IMR-90 (cell line): ENCODE results near the gene UNKL. TPM values are rescaled to one million over a fixed set of nuclear protein-coding genes. Genes with fewer than 3 reads are reported as not detected.

Source experiments
- ATAC-seq: fragments of 200-7000 bp; cut with Tn5 transposase; 2 replicates; pipeline ENCODE4 v1.9.1; 2020; ENCODE audit warnings: low read depth, mild to moderate bottlenecking, moderate library complexity
- BruUV-seq: library from RNA; stranded (reverse); fragments of 400-500 nt; replicated peaks from 2 replicates; lab custom pipeline; 2021; lab: Mats Ljungman, UMichigan
- CTCF ChIA-PET: fragments of 300-600 bp; formaldehyde crosslinking; extraction: SDS; loops from one replicate; lab custom pipeline; 2021; ENCODE audit warnings: antibody characterized with exemption; lab: Yijun Ruan, JAX
- POLR2A ChIA-PET: fragments of 300-600 bp; sonication (Branson Sonifier 250); formaldehyde crosslinking; loops from one replicate; lab custom pipeline; 2022; ENCODE audit warnings: antibody characterized with exemption; ENCODE audit not compliant: unreplicated experiment; lab: Charles Lee
- DNase-seq: peaks from one replicate; pipeline ENCODE4 v3.0.0; 2013
- H2AFZ ChIP-seq: replicated peaks from 2 replicates; pipeline ENCODE3; 2013; ENCODE audit warnings: low read length, mild to moderate bottlenecking; ENCODE audit not compliant: poor library complexity
- H2AK5ac ChIP-seq: 2 replicates; pipeline ENCODE4 v1.6.1; 2013; ENCODE audit warnings: low read depth, low read length, inconsistent platforms
- H2AK9ac ChIP-seq: replicated peaks from 2 replicates; pipeline ENCODE3; 2013; ENCODE audit warnings: mild to moderate bottlenecking, low read depth, low read length, moderate library complexity; ENCODE audit not compliant: poor library complexity
- H2BK120ac ChIP-seq: 2 replicates; pipeline ENCODE4 v1.6.1; 2013; ENCODE audit warnings: low read depth, low read length, inconsistent platforms
- H2BK15ac ChIP-seq: 3 replicates; pipeline ENCODE4 v1.6.1; 2013; ENCODE audit warnings: low read depth, low read length, inconsistent platforms
- H2BK20ac ChIP-seq: 2 replicates; pipeline ENCODE4 v1.6.1; 2013; ENCODE audit warnings: low read depth, mild to moderate bottlenecking, inconsistent platforms, low read length, moderate library complexity
- H2BK5ac ChIP-seq: 2 replicates; pipeline ENCODE4 v1.6.1; 2013; ENCODE audit warnings: mild to moderate bottlenecking, low read depth, low read length, inconsistent platforms; ENCODE audit not compliant: poor library complexity, severe bottlenecking
- H3K14ac ChIP-seq: replicated peaks from 2 replicates; pipeline ENCODE4 v1.6.1; 2013; ENCODE audit warnings: low read depth, low read length, inconsistent platforms
- H3K18ac ChIP-seq: 2 replicates; pipeline ENCODE4 v1.6.1; 2013; ENCODE audit warnings: low read depth, low read length, control low read depth
- H3K23ac ChIP-seq: 2 replicates; pipeline ENCODE4 v1.6.1; 2013; ENCODE audit warnings: low read depth, low read length, inconsistent platforms
- H3K27ac ChIP-seq: 2 replicates; pipeline ENCODE4 v1.5.1; 2013; ENCODE audit warnings: mild to moderate bottlenecking, control low read depth, low read length; ENCODE audit not compliant: insufficient read depth
- H3K27me3 ChIP-seq: 2 replicates; pipeline ENCODE4 v1.6.1; 2013; ENCODE audit warnings: low read length; ENCODE audit not compliant: control insufficient read depth, insufficient read depth
- H3K36me3 ChIP-seq: 2 replicates; pipeline ENCODE4 v1.6.1; 2013; ENCODE audit warnings: low read length, mixed read lengths; ENCODE audit not compliant: control insufficient read depth, insufficient read depth
- H3K4ac ChIP-seq: 2 replicates; pipeline ENCODE4 v1.6.1; 2013; ENCODE audit warnings: low read depth, low read length, inconsistent platforms
- H3K4me1 ChIP-seq: 2 replicates; pipeline ENCODE4 v1.6.1; 2013; ENCODE audit warnings: low read length, mixed read lengths; ENCODE audit not compliant: control insufficient read depth, insufficient read depth
- H3K4me2 ChIP-seq: 2 replicates; pipeline ENCODE4 v1.6.1; 2013; ENCODE audit warnings: low read depth, mild to moderate bottlenecking, control low read depth, low read length, moderate library complexity
- H3K4me3 ChIP-seq: 2 replicates; pipeline ENCODE4 v1.5.1; 2013; ENCODE audit warnings: low read depth, mild to moderate bottlenecking, control low read depth, low read length, moderate library complexity; ENCODE audit not compliant: insufficient read depth
- H3K56ac ChIP-seq: 2 replicates; pipeline ENCODE4 v1.6.1; 2013; ENCODE audit warnings: low read length, inconsistent platforms; ENCODE audit not compliant: insufficient read depth; ENCODE audit errors: extremely low read depth
- H3K79me1 ChIP-seq, 2 experiments: 2 replicates each; pipeline ENCODE4 v1.6.1; 2013; ENCODE audit warnings: low read length in 2 of 2, inconsistent platforms in 1 of 2, low read depth in 1 of 2
- H3K9ac ChIP-seq: 2 replicates; pipeline ENCODE4 v1.6.1; 2013; ENCODE audit warnings: low read depth, low read length, control low read depth
- H3K9me1 ChIP-seq: 2 replicates; pipeline ENCODE4 v1.6.1; 2013; ENCODE audit warnings: low read length, inconsistent platforms; ENCODE audit not compliant: insufficient read depth
- H3K9me3 ChIP-seq: 2 replicates; pipeline ENCODE4 v1.6.1; 2013; ENCODE audit warnings: low read length; ENCODE audit not compliant: control insufficient read depth, insufficient read depth
- H4K20me1 ChIP-seq: 2 replicates; pipeline ENCODE4 v1.6.1; 2013; ENCODE audit warnings: low read length, inconsistent platforms; ENCODE audit not compliant: insufficient read depth
- H4K5ac ChIP-seq: 2 replicates; pipeline ENCODE4 v1.6.1; 2013; ENCODE audit warnings: mild to moderate bottlenecking, low read depth, low read length, control low read depth
- H4K8ac ChIP-seq, 2 experiments: 2 replicates each; pipeline ENCODE4 v1.6.1; 2013; ENCODE audit warnings: low read depth in 2 of 2, low read length in 2 of 2, control low read depth in 1 of 2, inconsistent platforms in 1 of 2
- H4K91ac ChIP-seq: 2 replicates; pipeline ENCODE4 v1.6.1; 2013; ENCODE audit warnings: low read depth, low read length, inconsistent platforms; ENCODE audit not compliant: insufficient read depth
- BHLHE40 ChIP-seq: fragments of 150-350 bp; IDR thresholded peaks from 2 replicates; pipeline ENCODE4 v1.6.1; 2016; ENCODE audit warnings: mild to moderate bottlenecking, low read depth, low read length
- FOS ChIP-seq: fragments of 150-350 bp; IDR thresholded peaks from 2 replicates; pipeline ENCODE4 v1.6.1; 2016; ENCODE audit warnings: low read depth, low read length
- MAZ ChIP-seq: IDR thresholded peaks from 2 replicates; pipeline ENCODE4 v1.6.1; 2012; ENCODE audit warnings: low read depth, mild to moderate bottlenecking, low read length, improper control_type of control experiment, moderate library complexity, borderline replicate concordance
- MXI1 ChIP-seq: IDR thresholded peaks from 2 replicates; pipeline ENCODE4 v1.6.1; 2012; ENCODE audit warnings: low read depth, mild to moderate bottlenecking, low read length, moderate library complexity, borderline replicate concordance
- SMC3 ChIP-seq: fragments of 150-350 bp; IDR thresholded peaks from 2 replicates; pipeline ENCODE4 v1.6.1; 2016; ENCODE audit warnings: low read depth, mild to moderate bottlenecking, antibody characterized with exemption, low read length, moderate library complexity
- USF2 ChIP-seq: fragments of 150-350 bp; IDR thresholded peaks from 2 replicates; pipeline ENCODE4 v1.6.1; 2017; ENCODE audit warnings: mild to moderate bottlenecking, antibody characterized with exemption, low read length, low read depth
- WGBS, 2 experiments: methylation state at CpG; one replicate each; pipeline versions ENCODE4 v1.1.5 to v1.1.7; 2013; ENCODE audit warnings: missing lambda C conversion rate in 2 of 2; ENCODE audit not compliant: insufficient read length in 1 of 2; ENCODE audit errors: extremely low coverage in 2 of 2; 5-methylcytosine and 5-hydroxymethylcytosine counted together
- dilution Hi-C: fragments of 300-500 bp; cut with HindIII; formaldehyde crosslinking; loops from one replicate; pipeline ENCODE4 v1.14.3; 2018; ENCODE audit warnings: low sequenced_read_pairs; ENCODE audit not compliant: unreplicated experiment
- in situ Hi-C: fragments of 300-500 bp; cut with MboI; formaldehyde crosslinking; loops from 3 replicates; pipeline ENCODE4 v1.14.3; 2019; ENCODE audit warnings: low sequenced_read_pairs, inconsistent platforms, mixed read lengths
- intact Hi-C: fragments of 100-400 bp; cut with micrococcal nuclease; formaldehyde crosslinking; loops from 2 replicates; pipeline ENCODE4 v1.10.0; 2022
- polyA plus RNA-seq, 3 experiments: library from polyadenylated mRNA; depleted of rRNA; stranded (reverse); fragments of >200 nt; gene quantifications; 2 replicates each; pipeline ENCODE4 v1.2.3, GENCODE V29; 2012; ENCODE audit warnings: low replicate concordance in 1 of 3
- total RNA-seq: library from RNA; depleted of rRNA; stranded (reverse); fragments of >200 nt; gene quantifications from 2 replicates; pipeline ENCODE4 v1.2.3, GENCODE V29; 2012

Gene UNKL
- total and polyA plus RNA-seq, 2 of the 4 experiments (the other 2 are of a cell fraction): 4.1 to 13.3 TPM

GRCh38 chr16:1408171-1408837 lies 6.2 kb downstream of the UNKL start:
- BruUV-seq: no TSS peak
- peak overlapping the region; percentile 66 for H3K9ac ChIP-seq
- dilution Hi-C loops: no loop called here

More at GRCh38 chr16:1408171-1408837, 6.2 kb downstream of the UNKL start:
- Histone ChIP-seq H3K4me3 (peak overlapping the region; percentile 93), H3K18ac (no peak overlapping the region), H3K23ac (no peak overlapping the region), H4K8ac (peak overlapping the region in 1 of 2 experiments; percentile 71; a peak in 2 of 4 replicates), H2AK5ac (0 out of 2 replicates have a peak overlapping the region, but pooled peaks have one; percentile 8), H2AK9ac (peak overlapping the region; percentile 57), H2BK20ac (no peak overlapping the region), H2AFZ (peak overlapping the region; percentile 96), H3K9me1 (no peaks in the 10 kb centered on the region), H4K5ac (no peak overlapping the region), H3K4me1 (peaks cover 6% of the 10 kb centered on the region; the same call in 1 of the 2 replicates), H3K4me2 (peak overlapping the region; percentile 96), H4K91ac (no peak overlapping the region), H3K79me1 (peaks cover 5 to 53% of the 10 kb centered on the region in 2 experiments), H4K20me1 (no peaks in the 10 kb centered on the region; the same call in none of the 2 replicates), H3K27ac (peak overlapping the region; percentile 57), H2BK5ac (no peak overlapping the region), H3K27me3 (no peaks in the 10 kb centered on the region), H3K14ac (no peak overlapping the region), H2BK120ac (no peak overlapping the region), H3K9me3 (no peaks in the 10 kb centered on the region), H3K56ac (peak overlapping the region; percentile 17; the same call in 1 of the 2 replicates), H2BK15ac (no peak overlapping the region), H3K36me3 (peaks cover 17% of the 10 kb centered on the region), H3K4ac (peak overlapping the region; percentile 51; the same call in 1 of the 2 replicates)
- POLR2A ChIA-PET: interaction anchor here (0.6 kb wide), 1 partner anchor 19 kb away, joined by 3 read pairs; no protein-coding TSS in a partner anchor
- peak; percentile 98 for ATAC-seq
- CTCF ChIA-PET: interaction anchor here (0.7 kb wide), 1 partner anchor 15 kb away, joined by 3 read pairs; no protein-coding TSS in a partner anchor
- WGBS, 2 experiments: 0% methylated on average over 6 of the region's 42 CpGs; no CpG with 5 or more reads in 1 of the 2 experiments
- TF ChIP-seq SMC3 (no peak), MXI1 (peak; percentile 82), BHLHE40 (no peak), MAZ (peak; percentile 97), FOS (peak; percentile 18; the same call in 1 of the 2 replicates), USF2 (peak; percentile 96)
- intact Hi-C loops: no loop called here
- in situ Hi-C loops: no loop called here
- DNase-seq: peak; percentile 81
